22Rv1 (cell line): ENCODE data around the gene COL23A1.

Experiments used
- H3K27ac ChIP-seq: fragments of 450-650 bp; 2 replicates; pipeline ENCODE4 v1.5.1; 2017
- CTCF ChIP-seq: fragments of 450-650 bp; IDR thresholded peaks from 2 replicates; pipeline ENCODE4 v1.5.1; 2017; ENCODE audit warnings: mild to moderate bottlenecking
- ZFX ChIP-seq: fragments of 450-650 bp; IDR thresholded peaks from 2 replicates; pipeline ENCODE4 v1.6.1; 2017; ENCODE audit warnings: antibody characterized with exemption, borderline replicate concordance

The COL23A1 gene

GRCh38 chr5:178399701-178400095 is 190.5 kb downstream of the COL23A1 start:
- H3K27ac ChIP-seq, result no peak overlapping the region
- TF ChIP-seq CTCF, result no peak

GRCh38 chr5:178398901-178399700 is 191.1 kb downstream of the COL23A1 start:
- TF ChIP-seq CTCF (no peak), ZFX (no peak)
- no peak overlapping the region for H3K27ac ChIP-seq

- TF ChIP-seq ZFX (no peak), CTCF (no peak)
Observed at GRCh38 chr5:178396796-178397720, 193.1 kb downstream of the COL23A1 start.

GRCh38 chr5:178394074-178394473 is 196.1 kb downstream of the COL23A1 start:
- no peak overlapping the region for H3K27ac ChIP-seq
- TF ChIP-seq ZFX, result no peak
- no peak for TF ChIP-seq CTCF

More at GRCh38 chr5:178396796-178397720, 193.1 kb downstream of the COL23A1 start:
- no peak overlapping the region for H3K27ac ChIP-seq

- H3K27ac ChIP-seq, result no peak overlapping the region
- TF ChIP-seq ZFX (no peak), CTCF (no peak)
Observed at GRCh38 chr5:178392931-178393394, 197.2 kb downstream of the COL23A1 start.

GRCh38 chr5:178392386-178392785 is 197.8 kb downstream of the COL23A1 start:
- H3K27ac ChIP-seq, result no peak overlapping the region
- TF ChIP-seq ZFX (no peak), CTCF (no peak)

GRCh38 chr5:178391480-178391879 is 198.7 kb downstream of the COL23A1 start:
- no peak overlapping the region for H3K27ac ChIP-seq
- TF ChIP-seq ZFX (no peak), CTCF (no peak)
